HepG2 (cell line): ENCODE measurements around the gene ATG7. TPM values are rescaled to one million over a fixed set of nuclear protein-coding genes. Genes with fewer than 3 reads are reported as not detected.

Source experiments
- ATAC-seq: fragments of 200-7000 bp; cut with Tn5 transposase; 3 replicates; pipeline ENCODE4 v1.9.1; 2020; ENCODE audit warnings: mild to moderate bottlenecking, moderate library complexity
- BruUV-seq: library from RNA; stranded (reverse); fragments of 400-500 nt; replicated peaks from 2 replicates; lab custom pipeline; 2021; lab: Mats Ljungman, UMichigan
- CTCF ChIA-PET: fragments of 300-600 bp; formaldehyde crosslinking; extraction: SDS; loops from one replicate; lab custom pipeline; 2021; ENCODE audit warnings: low total read pairs, inconsistent platforms, low intra/inter-chr PET ratio; lab: Yijun Ruan, JAX
- POLR2A ChIA-PET: fragments of 350-600 bp; sonication (Branson Sonifier 250); formaldehyde crosslinking; loops from one replicate; lab custom pipeline; 2020; ENCODE audit warnings: antibody characterized with exemption, inconsistent platforms; lab: Yijun Ruan, JAX
- DNase-seq: peaks from one replicate; pipeline ENCODE4 v3.0.0-alpha.2; 2015; ENCODE audit warnings: low spot score
- FAIRE-seq: peaks from 3 replicates; lab custom pipeline; 2011; peaks lifted over from hg19 to GRCh38; lab: Jason Lieb, UNC
- H2AFZ ChIP-seq: one replicate; pipeline ENCODE4 v1.6.1; 2011; ENCODE audit warnings: low read length, inconsistent platforms
- H3K27ac ChIP-seq: fragments of 300-600 bp; 3 replicates; pipeline ENCODE4 v1.8.0; 2011; ENCODE audit warnings: mixed run types, mild to moderate bottlenecking, mixed read lengths, low read length, inconsistent platforms; ENCODE audit not compliant: insufficient read depth; ENCODE audit errors: extremely low read length
- H3K27me3 ChIP-seq, 2 experiments: fragments of 200-600 bp in 1 of 2; 2 replicates in 1 of 2; 3 replicates in 1 of 2; pipeline versions ENCODE4 v1.6.0 to v1.8.0; 2011; ENCODE audit warnings: low read length in 2 of 2, mild to moderate bottlenecking in 2 of 2, moderate library complexity in 2 of 2, inconsistent platforms in 1 of 2; ENCODE audit not compliant: insufficient read depth in 2 of 2, control insufficient read depth in 1 of 2
- H3K36me3 ChIP-seq, 2 experiments: fragments of 200-600 bp in 1 of 2; replicated peaks in 1 of 2; 2 replicates in 1 of 2; 3 replicates in 1 of 2; pipeline versions ENCODE4 v1.5.1 to v1.8.0; 2011; ENCODE audit warnings: low read length in 2 of 2, inconsistent platforms in 1 of 2; ENCODE audit not compliant: insufficient read depth in 2 of 2, control insufficient read depth in 1 of 2
- H3K4me1 ChIP-seq: 2 replicates; pipeline ENCODE4 v1.5.1; 2012; ENCODE audit warnings: low read length, inconsistent platforms; ENCODE audit not compliant: insufficient read depth
- H3K4me2 ChIP-seq: 2 replicates; pipeline ENCODE4 v1.6.0; 2011; ENCODE audit warnings: low read depth, low read length, inconsistent platforms
- H3K4me3 ChIP-seq, 3 experiments: fragments of 200-600 bp in 1 of 3; sonication (generic), shearing (Covaris generic) in 1 of 3; replicated peaks in 1 of 3; 2 replicates each; pipeline ENCODE4 v1.5.1; 2011 to 2016; ENCODE audit warnings: low read length in 3 of 3, inconsistent platforms in 2 of 3, low read depth in 2 of 3, mild to moderate bottlenecking in 2 of 3, control low read depth in 1 of 3, mixed read lengths in 1 of 3; ENCODE audit not compliant: insufficient read depth in 1 of 3
- H3K79me2 ChIP-seq: one replicate; pipeline ENCODE4 v1.6.1; 2011; ENCODE audit warnings: low read length, inconsistent platforms; ENCODE audit not compliant: insufficient read depth
- H3K9ac ChIP-seq: 2 replicates; pipeline ENCODE4 v1.6.0; 2011; ENCODE audit warnings: mild to moderate bottlenecking, low read depth, low read length, inconsistent platforms; ENCODE audit not compliant: insufficient read depth
- H3K9me3 ChIP-seq: 2 replicates; pipeline ENCODE4 v1.5.1; 2012; ENCODE audit warnings: mild to moderate bottlenecking, low read length
- H4K20me1 ChIP-seq: 2 replicates; pipeline ENCODE4 v1.6.0; 2011; ENCODE audit warnings: inconsistent platforms, mild to moderate bottlenecking, low read length, moderate library complexity; ENCODE audit not compliant: insufficient read depth
- SCMH1 ChIP-seq: sonication (generic); formaldehyde crosslinking; IDR thresholded peaks from 2 replicates; pipeline ENCODE4 v1.9.0; 2021; ENCODE audit warnings: missing genetic modification reagents, mild to moderate bottlenecking, borderline replicate concordance
- ZBTB38 ChIP-seq: sonication (generic); formaldehyde crosslinking; IDR thresholded peaks from 2 replicates; pipeline ENCODE4 v1.5.1; 2020; ENCODE audit warnings: mild to moderate bottlenecking, missing genetic modification reagents
- ZNF317 ChIP-seq: sonication (generic); formaldehyde crosslinking; IDR thresholded peaks from 2 replicates; pipeline ENCODE4 v1.5.0; 2020; ENCODE audit warnings: mild to moderate bottlenecking, missing genetic modification reagents
- ZNF362 ChIP-seq: sonication (generic); formaldehyde crosslinking; IDR thresholded peaks from 2 replicates; pipeline ENCODE4 v1.4.0; 2020; ENCODE audit warnings: missing genetic modification reagents, mild to moderate bottlenecking, borderline replicate concordance
- ZNF597 ChIP-seq: sonication (generic); formaldehyde crosslinking; IDR thresholded peaks from 2 replicates; pipeline ENCODE4 v1.5.0; 2020; ENCODE audit warnings: missing genetic modification reagents
- ZNF703 ChIP-seq: sonication (generic); formaldehyde crosslinking; IDR thresholded peaks from 2 replicates; pipeline ENCODE4 v1.5.1; 2020; ENCODE audit warnings: missing genetic modification reagents, mild to moderate bottlenecking, moderate library complexity, borderline replicate concordance
- WGBS: methylation state at CpG from one replicate; pipeline ENCODE4 v1.1.6; 2017; ENCODE audit warnings: low lambda C conversion rate; 5-methylcytosine and 5-hydroxymethylcytosine counted together
- in situ Hi-C: cut with HindIII; loops from 2 replicates; pipeline ENCODE4 v1.10.0; 2017; ENCODE audit warnings: low pct_unique_long_range_greater_than_20kb; ENCODE audit not compliant: extremely low pct_ligation_motif_present
- intact Hi-C: fragments of 100-400 bp; cut with micrococcal nuclease; formaldehyde crosslinking; loops from one replicate; pipeline ENCODE4 v1.10.0; 2022; ENCODE audit not compliant: unreplicated experiment
- polyA plus RNA-seq, 8 experiments: library from polyadenylated mRNA; depleted of rRNA in 3 of 8; stranded (reverse) in 7 of 8; unstranded in 1 of 8; fragments of >200 nt; fragmentation: Illumina TruSeq in 4 of 8; extraction: Trizol in 4 of 8; gene quantifications; 2 replicates each; pipeline versions ENCODE4 v1.2.1 to v1.2.3, GENCODE V29; 2011 to 2016; ENCODE audit warnings: low read depth in 4 of 8, missing spikeins in 1 of 8, mixed read lengths in 1 of 8; ENCODE audit not compliant: insufficient read depth in 1 of 8
- total RNA-seq, 5 experiments: library from RNA; depleted of rRNA; stranded (reverse); fragments of >200 nt; fragmentation: Illumina TruSeq; extraction: Trizol; gene quantifications; 2 replicates each; pipeline ENCODE4 v1.2.3, GENCODE V29; 2016; ENCODE audit warnings: low read depth in 1 of 5

ATG7 gene
- total and polyA plus RNA-seq, 2 of the 13 experiments (the other 11 are each of a cell fraction or from before 2014, with no cell fraction given), result 7.8 to 22.1 TPM

DNA sequence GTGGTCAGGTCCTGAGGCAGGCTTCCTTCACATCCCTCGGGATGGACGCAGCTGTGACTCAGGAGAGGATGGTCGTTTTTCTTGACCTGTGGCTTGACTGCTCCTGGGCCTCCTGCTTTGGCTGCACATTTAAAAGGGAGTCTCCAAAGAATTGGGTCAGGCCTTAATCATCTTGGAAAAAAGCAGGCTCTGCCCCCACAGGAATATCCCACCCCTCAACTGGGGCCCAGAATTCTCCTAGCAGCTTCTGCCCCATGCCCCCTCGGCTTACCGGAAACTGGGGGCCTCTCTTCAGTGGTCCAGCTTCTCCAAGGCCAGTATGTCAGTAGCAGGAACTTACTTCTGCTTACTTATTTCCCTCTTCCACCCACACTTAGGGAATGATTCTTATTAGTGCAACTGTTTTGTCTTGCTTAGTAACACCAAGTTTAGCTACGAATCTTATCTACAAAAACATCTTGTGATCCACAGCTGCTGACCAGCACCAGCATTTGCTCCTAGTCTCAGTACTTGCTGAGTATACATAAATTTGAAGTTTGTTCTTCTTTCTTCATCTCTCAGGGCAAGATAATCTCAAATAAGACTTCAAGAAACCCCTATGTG, 35.7 kb downstream of the ATG7 start:
- intact Hi-C loops (no loop called here), in situ Hi-C loops (no loop called here)
- no peak for TF ChIP-seq SCMH1 (CRISPR knock-in tag)
- no peak for TF ChIP-seq ZNF362 (CRISPR knock-in tag)
- TF ChIP-seq ZNF703, result no peak
- TF ChIP-seq ZBTB38, result no peak
- no peak for TF ChIP-seq ZNF597 (CRISPR knock-in tag)
- TF ChIP-seq ZNF317 (CRISPR knock-in tag), result no peak
- Histone ChIP-seq H3K4me1 (no peaks in the 10 kb centered on the region), H3K9me3 (no peaks in the 10 kb centered on the region), H3K36me3 (peaks cover 2 to 31% of the 10 kb centered on the region in 2 experiments), H3K4me3 (no peak overlapping the region), H3K4me2 (no peak overlapping the region), H2AFZ (no peak overlapping the region), H3K9ac (no peak overlapping the region), H3K27ac (no peak overlapping the region), H3K27me3 (no peaks in the 10 kb centered on the region), H4K20me1 (no peaks in the 10 kb centered on the region), H3K79me2 (no peaks in the 10 kb centered on the region)
- ATAC-seq (no peak), FAIRE-seq (no peak), DNase-seq (no peak)
- BruUV-seq, result no TSS peak
- CTCF ChIA-PET, result no interaction called here
- 79% methylated on average over 6 of the region's 6 CpGs for WGBS
- POLR2A ChIA-PET, result no interaction called here
